ENCODE data around the gene ADORA2B. TPM values are rescaled to one million over a fixed set of nuclear protein-coding genes. Genes with fewer than 3 reads are reported as not detected.

Gene ADORA2B
- total and polyA plus RNA-seq, 2 donors from 2014 or later = 0.60 TPM; not detected in 1

GRCh38 chr17:16002708-16003260, 57.9 kb downstream of the ADORA2B start:
- Histone ChIP-seq H3K9ac (ENCODE audit: low read length in 3 of 3) (no peak overlapping the region), H3K27ac (ENCODE audit: low read depth in 2 of 2, low read length in 2 of 2) (no peak overlapping the region), H3K36me3 (ENCODE audit: control insufficient read depth in 2 of 3, insufficient read depth in 3 of 3, low read length in 3 of 3) (peaks cover 14 to 47% (median 26%) of the 10 kb centered on the region in 3 donors), H3K4me3 (ENCODE audit: low read length in 3 of 3) (no peak overlapping the region), H3K27me3 (ENCODE audit: control insufficient read depth, insufficient read depth, low read length) (no peaks in the 10 kb centered on the region), H3K9me3 (ENCODE audit: control insufficient read depth in 2 of 3, insufficient read depth in 1 of 3, low read length in 3 of 3) (no peaks in the 10 kb centered on the region), H3K4me1 (ENCODE audit: control insufficient read depth in 2 of 3, insufficient read depth in 2 of 3, low read depth in 1 of 3, low read length in 3 of 3) (peaks cover 0 to 8% (median 7%) of the 10 kb centered on the region in 3 donors)
- TF ChIP-seq CTCF (IDR thresholded peaks at IDR 0.05; ENCODE audit: borderline replicate concordance, extremely low read depth, insufficient read depth) = no peak
- FAIRE-seq (no peak), DNase-seq (no peak)
- intact Hi-C loops (cut with DNase I) = no loop called here

DNA sequence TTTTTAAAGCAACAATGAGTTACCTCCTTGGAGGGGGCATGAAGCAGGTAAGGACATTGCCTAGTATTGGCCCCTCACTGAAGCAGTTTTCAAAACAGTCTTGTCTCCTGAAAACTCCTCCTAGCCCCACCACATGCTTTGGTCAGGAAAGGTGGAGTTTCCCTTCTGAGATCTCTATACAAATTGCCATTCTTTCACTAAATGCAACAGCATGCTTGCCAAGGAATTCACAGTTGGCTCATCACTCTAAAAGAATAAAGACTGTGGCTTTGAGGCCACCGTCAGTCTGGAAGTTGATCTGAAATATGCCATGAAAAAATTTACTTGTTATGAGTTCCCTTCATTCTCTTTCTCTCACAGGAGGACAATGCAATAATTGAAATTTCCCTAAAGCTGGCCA, 58.9 kb downstream of the ADORA2B start:
- Histone ChIP-seq H3K9me3 (ENCODE audit: control insufficient read depth in 2 of 3, insufficient read depth in 1 of 3, low read length in 3 of 3) (no peaks in the 10 kb centered on the region), H3K4me3 (ENCODE audit: low read length in 3 of 3) (no peak overlapping the region), H3K27me3 (ENCODE audit: control insufficient read depth, insufficient read depth, low read length) (no peaks in the 10 kb centered on the region), H3K9ac (ENCODE audit: low read length in 3 of 3) (no peak overlapping the region), H3K36me3 (ENCODE audit: control insufficient read depth in 2 of 3, insufficient read depth in 3 of 3, low read length in 3 of 3) (peaks cover 20 to 55% (median 34%) of the 10 kb centered on the region in 3 donors), H3K27ac (ENCODE audit: low read depth in 2 of 2, low read length in 2 of 2) (no peak overlapping the region), H3K4me1 (ENCODE audit: control insufficient read depth in 2 of 3, insufficient read depth in 2 of 3, low read depth in 1 of 3, low read length in 3 of 3) (peaks cover 0 to 8% (median 7%) of the 10 kb centered on the region in 3 donors)
- TF ChIP-seq CTCF (IDR thresholded peaks at IDR 0.05; ENCODE audit: borderline replicate concordance, extremely low read depth, insufficient read depth) = no peak
- DNase-seq (peak in 1 of 5 donors; percentile 11), FAIRE-seq (no peak)
- intact Hi-C loops (cut with DNase I) = no loop called here

DNA sequence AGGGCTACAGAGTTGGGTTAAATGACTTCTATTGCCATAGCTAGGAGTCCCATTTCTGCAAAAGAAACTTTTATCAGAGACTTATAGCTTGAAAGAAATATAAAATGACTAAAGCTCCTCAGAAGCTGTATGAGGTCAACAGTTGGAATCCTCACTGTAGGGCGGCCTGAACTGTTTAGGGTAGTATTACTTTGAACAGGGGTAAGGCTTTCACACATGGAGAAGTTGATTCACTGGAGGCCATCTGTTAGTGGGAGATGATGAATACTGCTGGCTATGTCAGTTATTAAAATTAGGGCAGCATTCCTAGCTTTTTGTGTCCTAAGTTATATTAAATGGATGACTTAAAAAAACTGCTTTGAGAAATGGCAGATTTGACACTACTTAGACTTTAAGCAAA, 60.7 kb downstream of the ADORA2B start:
- Histone ChIP-seq H3K27me3 (ENCODE audit: control insufficient read depth, insufficient read depth, low read length) (no peaks in the 10 kb centered on the region), H3K9me3 (ENCODE audit: control insufficient read depth in 2 of 3, insufficient read depth in 1 of 3, low read length in 3 of 3) (no peaks in the 10 kb centered on the region), H3K4me1 (ENCODE audit: control insufficient read depth in 2 of 3, insufficient read depth in 2 of 3, low read depth in 1 of 3, low read length in 3 of 3) (peaks cover 0 to 7% (median 4%) of the 10 kb centered on the region in 3 donors), H3K36me3 (ENCODE audit: control insufficient read depth in 2 of 3, insufficient read depth in 3 of 3, low read length in 3 of 3) (peaks cover 20 to 56% (median 34%) of the 10 kb centered on the region in 3 donors), H3K4me3 (ENCODE audit: low read length in 3 of 3) (no peak overlapping the region), H3K27ac (ENCODE audit: low read depth in 2 of 2, low read length in 2 of 2) (no peak overlapping the region), H3K9ac (ENCODE audit: low read length in 3 of 3) (no peak overlapping the region)
- DNase-seq (no peak), FAIRE-seq (no peak)
- no peak for TF ChIP-seq CTCF (IDR thresholded peaks at IDR 0.05; ENCODE audit: borderline replicate concordance, extremely low read depth, insufficient read depth)
- intact Hi-C loops (cut with DNase I) = no loop called here

GRCh38 chr17:16007439-16007838, 62.5 kb downstream of the ADORA2B start:
- no peak for TF ChIP-seq CTCF (IDR thresholded peaks at IDR 0.05; ENCODE audit: borderline replicate concordance, extremely low read depth, insufficient read depth)
- H3K4me1 ChIP-seq (ENCODE audit: control insufficient read depth in 2 of 3, insufficient read depth in 2 of 3, low read depth in 1 of 3, low read length in 3 of 3) = peaks cover 0 to 2% (median 0%) of the 10 kb centered on the region in 3 donors
- no peak overlapping the region for H3K9ac ChIP-seq (ENCODE audit: low read length in 3 of 3)
- H3K27ac ChIP-seq (ENCODE audit: low read depth in 2 of 2, low read length in 2 of 2) = no peak overlapping the region
- intact Hi-C loops (cut with DNase I) = no loop called here
- FAIRE-seq (no peak), DNase-seq (no peak)
- no peaks in the 10 kb centered on the region for H3K9me3 ChIP-seq (ENCODE audit: control insufficient read depth in 2 of 3, insufficient read depth in 1 of 3, low read length in 3 of 3)
- H3K4me3 ChIP-seq (ENCODE audit: low read length in 3 of 3) = no peak overlapping the region
- peaks cover 12 to 53% (median 34%) of the 10 kb centered on the region in 3 donors for H3K36me3 ChIP-seq (ENCODE audit: control insufficient read depth in 2 of 3, insufficient read depth in 3 of 3, low read length in 3 of 3)
- H3K27me3 ChIP-seq (ENCODE audit: control insufficient read depth, insufficient read depth, low read length) = no peaks in the 10 kb centered on the region

All from kidney (tissue), 14 donors.